Neural progenitor cell (in vitro differentiated cells): Measurements from ENCODE around the gene HIPK2.

ENCODE experiments used
- CTCF ChIP-seq: fragments of 200-600 bp; sonication (generic); IDR thresholded peaks from 2 replicates; pipeline ENCODE4 v1.5.1; 2017; ENCODE audit warnings: antibody characterized with exemption, mild to moderate bottlenecking
- EZH2 ChIP-seq: fragments of 200-600 bp; sonication (generic); IDR thresholded peaks from 2 replicates; pipeline ENCODE4 v1.6.1; 2017; ENCODE audit warnings: antibody characterized with exemption, mild to moderate bottlenecking, moderate library complexity
- EZH2phosphoT487 ChIP-seq: fragments of 200-600 bp; sonication (generic); IDR thresholded peaks from 2 replicates; pipeline ENCODE4 v1.6.1; 2017; ENCODE audit warnings: antibody characterized with exemption

DNA sequence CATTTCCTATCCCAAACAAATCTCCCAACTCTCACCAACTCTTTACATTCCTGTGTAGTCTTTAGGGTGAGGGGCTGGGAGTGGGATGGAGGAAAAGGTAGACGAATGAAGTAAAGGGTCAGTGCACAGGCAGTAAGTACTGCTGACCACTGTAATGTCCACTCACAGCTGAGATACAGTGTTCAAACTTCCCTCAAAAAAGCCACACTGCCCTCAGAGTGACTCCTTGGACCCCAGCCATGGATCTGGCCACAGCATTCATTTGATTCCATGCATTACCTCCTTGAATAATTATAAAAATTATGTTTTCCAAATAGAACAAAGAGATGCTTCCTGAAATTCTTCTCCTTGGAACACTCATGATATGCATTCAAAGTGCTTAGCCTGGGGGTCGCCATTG is 19.8 kb upstream of the HIPK2 start:
- TF ChIP-seq CTCF (no peak), EZH2 (no peak), EZH2phosphoT487 (no peak)
